Measurements from ENCODE around the gene TRPM1. TPM values are rescaled to one million over a fixed set of nuclear protein-coding genes. Genes with fewer than 3 reads are reported as not detected.

TRPM1 gene
- polyA plus RNA-seq, 3 donors, result 0.03 to 0.04 TPM; not detected in 1

DNA sequence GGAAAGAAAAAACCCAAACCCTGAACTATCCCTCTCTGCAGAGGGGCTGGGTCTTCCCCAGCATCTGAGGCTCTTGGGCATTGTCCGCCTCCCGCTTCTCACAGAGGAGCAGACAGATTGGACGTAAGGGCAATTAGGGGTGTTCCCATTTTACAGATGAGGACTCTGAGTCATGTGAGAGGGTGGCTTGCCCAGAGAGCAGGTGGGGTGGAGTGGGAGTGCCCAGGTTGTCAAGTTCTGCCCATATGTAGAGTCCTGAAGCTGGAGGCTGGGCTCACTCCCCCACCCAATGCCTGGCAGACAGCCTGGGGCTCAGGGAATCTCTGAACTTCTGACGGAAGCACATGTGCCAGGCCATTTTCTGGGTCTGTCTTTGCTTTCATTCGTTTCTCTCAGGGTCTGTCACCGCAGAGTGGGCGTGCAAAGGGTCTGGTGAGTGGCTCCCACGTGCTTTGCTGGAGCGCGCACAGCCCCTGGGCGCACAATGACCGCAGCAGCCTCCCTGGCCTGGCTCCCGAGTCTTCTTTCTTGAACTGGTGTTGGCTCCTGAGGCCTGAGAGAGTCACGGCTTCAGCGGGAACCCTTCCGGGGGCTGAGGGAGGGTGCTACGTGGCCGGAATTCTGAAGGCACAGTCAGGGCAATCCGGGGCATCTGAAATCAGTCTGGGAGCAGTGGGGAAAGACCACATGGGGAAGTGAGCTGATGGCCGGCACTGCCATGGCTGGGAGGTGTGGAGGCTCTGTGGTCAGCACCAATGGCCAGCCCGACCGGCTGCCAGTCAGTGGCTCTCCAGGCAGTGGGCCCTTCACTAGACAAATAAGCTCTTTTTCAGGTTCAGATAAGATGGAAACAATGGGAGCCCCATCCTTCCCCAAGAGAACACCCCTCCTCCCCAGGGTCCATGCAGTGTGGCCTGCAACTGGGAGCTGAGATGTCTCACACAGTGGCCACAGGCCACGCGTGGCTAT, 1.1 kb upstream of the TRPM1 start:
- H3K4me2 ChIP-seq (replicated peaks; ENCODE audit: extremely low read depth, low read length, poor library complexity, severe bottlenecking), result no peak overlapping the region
- Mint-ChIP-seq H3K9me3 (peaks cover 0 to 3% (median 0%) of the 10 kb centered on the region in 7 donors), H3K4me3 (no peak overlapping the region), H3K27ac (no peak overlapping the region), H3K4me1 (peaks cover 49% of the 10 kb centered on the region), H3K27me3 (ENCODE audit: low read depth in 3 of 3) (peaks cover 0 to 1% (median 1%) of the 10 kb centered on the region in 3 donors), H3K36me3 (no peaks in the 10 kb centered on the region)
- H2AFZ ChIP-seq (ENCODE audit: insufficient read depth, low read depth, low read length, poor library complexity, severe bottlenecking), result no peak overlapping the region
- no peaks in the 10 kb centered on the region for H3K79me2 ChIP-seq (ENCODE audit: insufficient read depth, low read length)
- no peaks in the 10 kb centered on the region for H4K20me1 ChIP-seq (ENCODE audit: insufficient read depth, low read length)
- intact Hi-C loops (cut with micrococcal nuclease), result no loop called here
- WGBS (ENCODE audit: insufficient coverage), result 86% methylated on average over 21 of the region's 24 CpGs
- TF ChIP-seq, protein P1, sequence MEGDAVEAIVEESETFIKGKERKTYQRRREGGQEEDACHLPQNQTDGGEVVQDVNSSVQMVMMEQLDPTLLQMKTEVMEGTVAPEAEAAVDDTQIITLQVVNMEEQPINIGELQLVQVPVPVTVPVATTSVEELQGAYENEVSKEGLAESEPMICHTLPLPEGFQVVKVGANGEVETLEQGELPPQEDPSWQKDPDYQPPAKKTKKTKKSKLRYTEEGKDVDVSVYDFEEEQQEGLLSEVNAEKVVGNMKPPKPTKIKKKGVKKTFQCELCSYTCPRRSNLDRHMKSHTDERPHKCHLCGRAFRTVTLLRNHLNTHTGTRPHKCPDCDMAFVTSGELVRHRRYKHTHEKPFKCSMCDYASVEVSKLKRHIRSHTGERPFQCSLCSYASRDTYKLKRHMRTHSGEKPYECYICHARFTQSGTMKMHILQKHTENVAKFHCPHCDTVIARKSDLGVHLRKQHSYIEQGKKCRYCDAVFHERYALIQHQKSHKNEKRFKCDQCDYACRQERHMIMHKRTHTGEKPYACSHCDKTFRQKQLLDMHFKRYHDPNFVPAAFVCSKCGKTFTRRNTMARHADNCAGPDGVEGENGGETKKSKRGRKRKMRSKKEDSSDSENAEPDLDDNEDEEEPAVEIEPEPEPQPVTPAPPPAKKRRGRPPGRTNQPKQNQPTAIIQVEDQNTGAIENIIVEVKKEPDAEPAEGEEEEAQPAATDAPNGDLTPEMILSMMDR (IDR thresholded peaks at IDR 0.05), result no peak
- H3K36me3 ChIP-seq (replicated peaks in 1 of 2; ENCODE audit: control insufficient read depth in 1 of 2, insufficient read depth in 2 of 2, low read length in 2 of 2), result no peaks in the 10 kb centered on the region
- H3K9me3 ChIP-seq (replicated peaks in 1 of 2; ENCODE audit: control insufficient read depth in 1 of 2, insufficient read depth in 1 of 2, low read length in 2 of 2), result no peaks in the 10 kb centered on the region
- H3K27ac ChIP-seq (ENCODE audit: low read depth in 1 of 2, low read length in 2 of 2), result no peak overlapping the region
- H3K4me1 ChIP-seq (ENCODE audit: control insufficient read depth in 1 of 2, insufficient read depth in 2 of 2, low read length in 2 of 2), result peaks cover 23 to 26% of the 10 kb centered on the region in 2 donors
- H3K4me3 ChIP-seq (replicated peaks in 1 of 3; ENCODE audit: low read depth in 2 of 3, low read length in 3 of 3), result no peak overlapping the region
- H3K9ac ChIP-seq (ENCODE audit: insufficient read depth, low read length, poor library complexity, severe bottlenecking), result no peak overlapping the region
- DNase-seq, result no peak
- H3K27me3 ChIP-seq (ENCODE audit: control insufficient read depth in 2 of 2, insufficient read depth in 2 of 2, low read length in 2 of 2), result no peaks in the 10 kb centered on the region

DNA sequence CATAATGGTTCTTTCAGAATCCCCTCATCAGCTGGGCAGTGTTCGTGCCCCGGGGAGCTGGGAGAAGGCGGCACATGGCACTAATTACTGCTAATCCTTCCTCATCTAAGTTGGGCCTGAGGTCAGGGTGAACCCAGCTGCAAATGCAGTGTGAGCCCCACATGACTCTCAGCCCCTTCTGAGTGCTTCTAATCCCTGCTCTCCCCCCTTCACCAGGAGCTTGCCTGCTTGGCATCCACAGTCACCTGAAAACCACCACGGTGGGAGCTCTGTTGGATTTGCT, 455 bp upstream of the TRPM1 start:
- Mint-ChIP-seq H3K4me3 (no peak overlapping the region), H3K36me3 (no peaks in the 10 kb centered on the region), H3K27ac (no peak overlapping the region), H3K27me3 (ENCODE audit: low read depth in 3 of 3) (peaks cover 0 to 1% (median 1%) of the 10 kb centered on the region in 3 donors), H3K4me1 (peaks cover 43% of the 10 kb centered on the region), H3K9me3 (peaks cover 0 to 3% (median 0%) of the 10 kb centered on the region in 7 donors)
- H3K27ac ChIP-seq (ENCODE audit: low read depth in 1 of 2, low read length in 2 of 2), result no peak overlapping the region
- intact Hi-C loops (cut with micrococcal nuclease), result no loop called here
- 97% methylated on average over 4 of the region's 4 CpGs for WGBS (ENCODE audit: insufficient coverage)
- no peak overlapping the region for H3K9ac ChIP-seq (ENCODE audit: insufficient read depth, low read length, poor library complexity, severe bottlenecking)
- DNase-seq, result no peak
- TF ChIP-seq, protein P1 (IDR thresholded peaks at IDR 0.05), result no peak
- H2AFZ ChIP-seq (ENCODE audit: insufficient read depth, low read depth, low read length, poor library complexity, severe bottlenecking), result no peak overlapping the region
- H3K4me3 ChIP-seq (replicated peaks in 1 of 3; ENCODE audit: low read depth in 2 of 3, low read length in 3 of 3), result no peak overlapping the region
- no peaks in the 10 kb centered on the region for H4K20me1 ChIP-seq (ENCODE audit: insufficient read depth, low read length)
- no peaks in the 10 kb centered on the region for H3K79me2 ChIP-seq (ENCODE audit: insufficient read depth, low read length)
- no peaks in the 10 kb centered on the region for H3K36me3 ChIP-seq (replicated peaks in 1 of 2; ENCODE audit: control insufficient read depth in 1 of 2, insufficient read depth in 2 of 2, low read length in 2 of 2)
- H3K4me1 ChIP-seq (ENCODE audit: control insufficient read depth in 1 of 2, insufficient read depth in 2 of 2, low read length in 2 of 2), result peaks cover 22% of the 10 kb centered on the region in 2 donors
- no peaks in the 10 kb centered on the region for H3K9me3 ChIP-seq (replicated peaks in 1 of 2; ENCODE audit: control insufficient read depth in 1 of 2, insufficient read depth in 1 of 2, low read length in 2 of 2)
- no peaks in the 10 kb centered on the region for H3K27me3 ChIP-seq (ENCODE audit: control insufficient read depth in 2 of 2, insufficient read depth in 2 of 2, low read length in 2 of 2)
- H3K4me2 ChIP-seq (replicated peaks; ENCODE audit: extremely low read depth, low read length, poor library complexity, severe bottlenecking), result no peak overlapping the region
